Measurements from ENCODE around the gene ZNF431. TPM values are rescaled to one million over a fixed set of nuclear protein-coding genes. Genes with fewer than 3 reads are reported as not detected.

The ZNF431 gene
- total and polyA plus RNA-seq, 2 of the 8 experiments (the other 6 are each of a cell fraction or from before 2014, with no cell fraction given): 6.7 to 43.2 TPM

DNA sequence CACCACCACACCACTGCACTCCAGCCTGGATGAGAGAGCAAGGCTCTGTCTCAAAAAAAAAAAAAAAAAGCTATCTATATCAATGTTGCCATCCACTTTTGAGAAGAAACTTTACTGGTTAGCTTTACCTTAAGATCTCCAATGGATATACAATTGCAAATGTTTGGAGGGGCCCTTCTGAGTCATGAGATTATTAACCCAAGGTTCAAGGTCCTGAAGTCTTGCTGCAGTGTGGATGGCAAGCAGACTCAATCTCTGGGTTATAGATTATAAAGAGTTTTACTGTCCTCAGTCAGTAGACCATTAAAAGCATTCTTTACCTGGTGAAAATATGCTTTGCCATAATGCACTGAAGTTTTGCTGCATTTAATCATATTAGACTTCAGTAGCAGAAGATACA lies 3.7 kb upstream of the ZNF431 start:
- Histone ChIP-seq H2BK5ac (ENCODE audit: low read depth, low read length) (no peak overlapping the region), H4K91ac (replicated peaks; ENCODE audit: insufficient read length, low read length) (no peak overlapping the region), H2BK15ac (ENCODE audit: low read length) (no peak overlapping the region), H3K18ac (ENCODE audit: extremely low read depth, low read length) (no peak overlapping the region), H4K20me1 (replicated peaks in 1 of 2; ENCODE audit: control insufficient read depth in 1 of 2, insufficient read depth in 2 of 2, low read length in 2 of 2) (no peaks in the 10 kb centered on the region), H2BK20ac (ENCODE audit: low read length) (no peak overlapping the region), H3K4ac (replicated peaks; ENCODE audit: insufficient read length, low read depth, low read length) (no peak overlapping the region), H3K79me1 (ENCODE audit: low read depth, low read length) (no peaks in the 10 kb centered on the region), H3K79me2 (ENCODE audit: control insufficient read depth in 1 of 2, insufficient read depth in 2 of 2, low read length in 2 of 2) (peaks cover 0 to 10% of the 10 kb centered on the region in 2 experiments; a peak in 2 of 4 replicates), H3K14ac (ENCODE audit: insufficient read length) (no peak overlapping the region), H3K4me1 (replicated peaks in 1 of 4; ENCODE audit: control insufficient read depth in 3 of 4, insufficient read depth in 4 of 4, low read length in 3 of 4) (no peaks in the 10 kb centered on the region; a peak in 1 of 7 replicates), H3K36me3 (ENCODE audit: control insufficient read depth in 2 of 4, insufficient read depth in 4 of 4, low read length in 3 of 4) (no peaks in the 10 kb centered on the region), H4K5ac (ENCODE audit: insufficient read length, low read depth, low read length) (no peak overlapping the region), H3K56ac (replicated peaks; ENCODE audit: insufficient read length, low read depth, low read length) (no peak overlapping the region), H3K4me2 (ENCODE audit: insufficient read depth in 1 of 2, low read depth in 2 of 2, low read length in 2 of 2) (no peak overlapping the region), H3K23me2 (ENCODE audit: low read depth, low read length) (no peaks in the 10 kb centered on the region), H2AK5ac (ENCODE audit: low read depth, low read length) (no peak overlapping the region), H2BK120ac (replicated peaks; ENCODE audit: low read depth, low read length) (no peak overlapping the region), H2AFZ (ENCODE audit: low read length) (no peak overlapping the region), H3K4me3 (ENCODE audit: extremely low read depth in 1 of 4, insufficient read depth in 2 of 4, low read depth in 3 of 4, low read length in 4 of 4) (no peak overlapping the region), H3K9ac (replicated peaks in 1 of 4; ENCODE audit: extremely low read depth in 1 of 4, low read depth in 3 of 4, low read length in 3 of 4) (no peak overlapping the region), H3K27ac (ENCODE audit: low read depth, low read length) (no peak overlapping the region), H3K27me3 (replicated peaks in 1 of 4; ENCODE audit: control insufficient read depth in 3 of 4, extremely low read depth in 1 of 4, insufficient read depth in 3 of 4, low read length in 3 of 4) (no peaks in the 10 kb centered on the region), H3K9me3 (ENCODE audit: insufficient read depth in 2 of 2, low read depth in 1 of 2, low read length in 1 of 2) (no peaks in the 10 kb centered on the region), H4K8ac (ENCODE audit: extremely low read depth, insufficient read depth, low read length) (no peak overlapping the region), H2BK12ac (ENCODE audit: low read depth, low read length) (no peak overlapping the region), H3K23ac (ENCODE audit: insufficient read length) (no peak overlapping the region)
- no peak for DNase-seq (ENCODE audit: low read depth in 1 of 2, low spot score in 2 of 2)
- ChIA-PET CTCF (ENCODE audit: partially characterized antibody) (no interaction called here), POLR2A (ENCODE audit: partially characterized antibody) (interaction anchor here (0.9 kb wide), 1 partner anchor 15 kb away, joined by 3 read pairs; no protein-coding TSS in a partner anchor)
- FAIRE-seq: no peak
- TF ChIP-seq, protein P1, sequence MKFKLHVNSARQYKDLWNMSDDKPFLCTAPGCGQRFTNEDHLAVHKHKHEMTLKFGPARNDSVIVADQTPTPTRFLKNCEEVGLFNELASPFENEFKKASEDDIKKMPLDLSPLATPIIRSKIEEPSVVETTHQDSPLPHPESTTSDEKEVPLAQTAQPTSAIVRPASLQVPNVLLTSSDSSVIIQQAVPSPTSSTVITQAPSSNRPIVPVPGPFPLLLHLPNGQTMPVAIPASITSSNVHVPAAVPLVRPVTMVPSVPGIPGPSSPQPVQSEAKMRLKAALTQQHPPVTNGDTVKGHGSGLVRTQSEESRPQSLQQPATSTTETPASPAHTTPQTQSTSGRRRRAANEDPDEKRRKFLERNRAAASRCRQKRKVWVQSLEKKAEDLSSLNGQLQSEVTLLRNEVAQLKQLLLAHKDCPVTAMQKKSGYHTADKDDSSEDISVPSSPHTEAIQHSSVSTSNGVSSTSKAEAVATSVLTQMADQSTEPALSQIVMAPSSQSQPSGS (IDR thresholded peaks at IDR 0.05; ENCODE audit: low read length): no peak
- TF ChIP-seq CBX8 (IDR thresholded peaks at IDR 0.05; ENCODE audit: borderline replicate concordance, low read depth, low read length) (no peak), TAF1 (IDR thresholded peaks at IDR 0.05; ENCODE audit: low read depth, low read length) (no peak), BRCA1 (IDR thresholded peaks at IDR 0.05; ENCODE audit: low read depth, low read length) (no peak), EGR1 (IDR thresholded peaks at IDR 0.05; ENCODE audit: borderline replicate concordance, low read depth, low read length) (no peak), NRF1 (IDR thresholded peaks at IDR 0.05; ENCODE audit: low read depth, low read length) (no peak), FOSL1 (IDR thresholded peaks at IDR 0.05; ENCODE audit: insufficient read depth, low read depth, low read length) (no peak), SP2 (IDR thresholded peaks at IDR 0.05; ENCODE audit: low read length) (no peak), SIN3A (conservative IDR thresholded peaks at IDR 0.05 in 1 of 2, IDR thresholded peaks at IDR 0.05 in 1 of 2; ENCODE audit: low read depth in 1 of 2, low read length in 2 of 2) (no peak), KDM1A (IDR thresholded peaks at IDR 0.05; ENCODE audit: borderline replicate concordance, low read length) (no peak), CHD2 (IDR thresholded peaks at IDR 0.05; ENCODE audit: low read length) (no peak), TBP (IDR thresholded peaks at IDR 0.05; ENCODE audit: low read depth, low read length) (no peak)
